Keratinocyte (primary cell): ENCODE results near the gene FOXK1. TPM values are rescaled to one million over a fixed set of nuclear protein-coding genes. Genes with fewer than 3 reads are reported as not detected.

Experiments
- DNase-seq: peaks from one replicate; pipeline ENCODE4 v3.0.0-alpha.2; 2011; ENCODE audit warnings: low read depth, missing footprints, low spot score
- FAIRE-seq: peaks from 2 replicates; lab custom pipeline; 2011; peaks lifted over from hg19 to GRCh38; lab: Jason Lieb, UNC
- H2AFZ ChIP-seq: 2 replicates; pipeline ENCODE4 v1.6.0; 2012; ENCODE audit warnings: low read length, control low read depth, inconsistent platforms; ENCODE audit not compliant: control insufficient read depth
- H3K27ac ChIP-seq: 2 replicates; pipeline ENCODE4 v1.5.1; 2011; ENCODE audit warnings: low read length; ENCODE audit not compliant: control insufficient read depth, insufficient read depth
- H3K27me3 ChIP-seq: 3 replicates; pipeline ENCODE4 v1.6.0; 2011; ENCODE audit warnings: low read length; ENCODE audit not compliant: control insufficient read depth, insufficient read depth; ENCODE audit errors: extremely low read depth
- H3K36me3 ChIP-seq, 2 experiments: 2 replicates in 1 of 2; 3 replicates in 1 of 2; pipeline ENCODE4 v1.5.1; 2011; ENCODE audit warnings: low read length in 2 of 2, mild to moderate bottlenecking in 1 of 2; ENCODE audit not compliant: control insufficient read depth in 2 of 2, insufficient read depth in 2 of 2; ENCODE audit errors: extremely low read depth in 1 of 2
- H3K4me1 ChIP-seq: 3 replicates; pipeline ENCODE4 v1.5.1; 2011; ENCODE audit warnings: low read length; ENCODE audit not compliant: control insufficient read depth, insufficient read depth; ENCODE audit errors: extremely low read depth
- H3K4me2 ChIP-seq: 3 replicates; pipeline ENCODE4 v1.6.0; 2011; ENCODE audit warnings: low read depth, low read length; ENCODE audit not compliant: control insufficient read depth, insufficient read depth; ENCODE audit errors: extremely low read depth
- H3K4me3 ChIP-seq, 3 experiments: fragments of 200-600 bp in 1 of 3; sonication (generic) in 1 of 3; 2 replicates in 2 of 3; 3 replicates in 1 of 3; pipeline ENCODE4 v1.5.1; 2011 to 2016; ENCODE audit warnings: low read length in 3 of 3, mild to moderate bottlenecking in 3 of 3, control low read depth in 2 of 3, inconsistent platforms in 1 of 3, low read depth in 1 of 3, mixed read lengths in 1 of 3, mixed run types in 1 of 3, moderate library complexity in 1 of 3; ENCODE audit not compliant: control insufficient read depth in 2 of 3, insufficient read depth in 2 of 3; ENCODE audit errors: extremely low read depth in 1 of 3
- H3K79me2 ChIP-seq: 2 replicates; pipeline ENCODE4 v1.6.0; 2012; ENCODE audit warnings: low read length; ENCODE audit not compliant: control insufficient read depth, insufficient read depth
- H3K9ac ChIP-seq: 3 replicates; pipeline ENCODE4 v1.6.0; 2011; ENCODE audit warnings: low read length; ENCODE audit not compliant: control insufficient read depth, insufficient read depth; ENCODE audit errors: extremely low read depth
- H3K9me1 ChIP-seq: 3 replicates; pipeline ENCODE4 v1.6.0; 2011; ENCODE audit warnings: low read length; ENCODE audit not compliant: control insufficient read depth, insufficient read depth; ENCODE audit errors: extremely low read depth
- H3K9me3 ChIP-seq: 2 replicates; pipeline ENCODE4 v1.5.1; 2012; ENCODE audit warnings: low read depth, low read length; ENCODE audit not compliant: control insufficient read depth
- H4K20me1 ChIP-seq: 3 replicates; pipeline ENCODE4 v1.6.0; 2011; ENCODE audit warnings: low read length; ENCODE audit not compliant: control insufficient read depth, insufficient read depth; ENCODE audit errors: extremely low read depth
- CTCF ChIP-seq, 3 experiments: IDR thresholded peaks in 1 of 3; conservative IDR thresholded peaks in 1 of 3; optimal IDR thresholded peaks in 1 of 3; 2 replicates in 2 of 3; 3 replicates in 1 of 3; pipeline versions ENCODE3 to v1.5.1; 2011; ENCODE audit warnings: low read length in 3 of 3, mild to moderate bottlenecking in 3 of 3, moderate library complexity in 2 of 3, control low read depth in 1 of 3, inconsistent platforms in 1 of 3; ENCODE audit not compliant: insufficient read depth in 2 of 3; ENCODE audit errors: extremely low read depth in 1 of 3
- EZH2 ChIP-seq: IDR thresholded peaks from one replicate; pipeline ENCODE4 v1.6.1; 2012; ENCODE audit warnings: inconsistent platforms, mild to moderate bottlenecking, low read length, moderate library complexity
- dilution Hi-C: fragments of 300-500 bp; cut with MboI; formaldehyde crosslinking; loops from one replicate; pipeline ENCODE4 v1.7.0; 2020; ENCODE audit warnings: low sequenced_read_pairs; ENCODE audit not compliant: extremely low pct_ligation_motif_present
- polyA plus RNA-seq, 5 experiments: library from polyadenylated mRNA; depleted of rRNA in 3 of 5; stranded (reverse) in 3 of 5; stranded (forward) in 1 of 5; unstranded in 1 of 5; fragments of >200 nt; gene quantifications; 1 replicate in 1 of 5; 2 replicates in 3 of 5; 3 replicates in 1 of 5; pipeline versions ENCODE4 v1.2.1 to v1.2.3, GENCODE V29; 2011 to 2012; ENCODE audit warnings: missing spikeins in 2 of 5, low read depth in 1 of 5, low replicate concordance in 1 of 5

The FOXK1 gene
- polyA plus RNA-seq, 1 donor (not counting 4 experiments of a cell fraction or from before 2014, with no cell fraction given) = 4.4 TPM

GRCh38 chr7:4758791-4759190, 76.7 kb downstream of the FOXK1 start:
- TF ChIP-seq CTCF (optimal IDR thresholded peaks at IDR 0.05 in 1 of 3, IDR thresholded peaks at IDR 0.05 in 1 of 3, conservative IDR thresholded peaks at IDR 0.05 in 1 of 3; ENCODE audit: extremely low read depth in 1 of 3, insufficient read depth in 2 of 3, low read length in 3 of 3) (no peak), EZH2 (no peak)
- H3K79me2 ChIP-seq = peaks cover 3% of the 10 kb centered on the region
- dilution Hi-C loops = no loop called here

GRCh38 chr7:4759211-4759610, 77.1 kb downstream of the FOXK1 start:
- Histone ChIP-seq H3K9me1 (no peaks in the 10 kb centered on the region), H2AFZ (no peak overlapping the region), H3K27ac (no peak overlapping the region), H4K20me1 (peaks cover under 1% of the 10 kb centered on the region), H3K36me3 (peaks cover 28 to 37% of the 10 kb centered on the region in 2 experiments), H3K4me3 (no peak overlapping the region), H3K79me2 (peaks cover 6% of the 10 kb centered on the region), H3K9me3 (no peaks in the 10 kb centered on the region), H3K27me3 (no peaks in the 10 kb centered on the region), H3K4me1 (peaks cover 10% of the 10 kb centered on the region), H3K4me2 (no peak overlapping the region), H3K9ac (no peak overlapping the region)
- no peak for FAIRE-seq
- DNase-seq = no peak
- TF ChIP-seq EZH2 (no peak), CTCF (optimal IDR thresholded peaks at IDR 0.05 in 1 of 3, IDR thresholded peaks at IDR 0.05 in 1 of 3, conservative IDR thresholded peaks at IDR 0.05 in 1 of 3; ENCODE audit: extremely low read depth in 1 of 3, insufficient read depth in 2 of 3, low read length in 3 of 3) (no peak)
- dilution Hi-C loops = no loop called here

More at GRCh38 chr7:4758791-4759190, 76.7 kb downstream of the FOXK1 start:
- Histone ChIP-seq H4K20me1 (peaks cover 5% of the 10 kb centered on the region), H3K27me3 (no peaks in the 10 kb centered on the region), H3K4me1 (peaks cover 10% of the 10 kb centered on the region), H3K9me3 (no peaks in the 10 kb centered on the region), H3K27ac (no peak overlapping the region), H3K9me1 (no peaks in the 10 kb centered on the region), H3K36me3 (peaks cover 24 to 34% of the 10 kb centered on the region in 2 experiments), H2AFZ (no peak overlapping the region), H3K9ac (no peak overlapping the region), H3K4me3 (no peak overlapping the region), H3K4me2 (no peak overlapping the region)
- FAIRE-seq (no peak), DNase-seq (no peak)
